ENCODE measurements around the gene C17orf107.
A peak's percentile ranks its signal among the peaks of the same experiment; 100 is the strongest.

The C17orf107 gene

DNA sequence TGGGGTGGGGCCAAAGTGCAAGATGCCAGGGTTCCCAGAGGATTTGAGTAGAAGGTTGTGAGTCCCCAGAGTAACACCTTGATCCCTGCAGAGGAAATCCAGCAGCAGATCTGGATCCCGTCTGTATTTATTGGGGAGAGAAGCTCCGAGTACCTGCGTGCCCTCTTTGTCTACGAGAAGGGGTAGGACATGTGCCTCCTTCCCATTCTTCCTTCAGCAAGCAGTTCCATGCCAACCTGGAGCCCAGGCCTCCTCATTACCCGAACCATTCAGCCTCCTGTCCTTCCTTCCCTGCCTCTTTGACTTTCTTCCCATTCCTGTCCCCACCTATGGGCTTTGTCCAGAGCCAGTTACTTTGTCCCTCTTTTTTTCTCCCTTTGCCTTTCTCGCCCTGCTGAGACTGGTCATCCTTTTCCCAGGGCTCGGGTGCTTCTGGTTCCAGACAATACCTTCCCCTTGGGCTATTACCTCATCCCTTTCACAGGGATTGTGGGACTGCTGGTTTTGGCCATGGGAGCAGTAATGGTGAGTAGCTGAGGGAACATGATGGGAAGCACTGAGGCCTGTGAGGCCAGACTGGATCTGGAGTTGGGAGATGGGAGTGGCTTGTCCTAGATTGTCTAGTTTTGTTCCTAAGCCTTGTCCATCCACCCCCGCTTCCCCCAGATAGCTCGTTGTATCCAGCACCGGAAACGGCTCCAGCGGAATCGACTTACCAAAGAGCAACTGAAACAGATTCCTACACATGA is 43.6 kb downstream of the C17orf107 start:
- H3K36me3 Mint-ChIP-seq (ENCODE audit: low read depth), result peaks cover 77% of the 10 kb centered on the region
- H3K9me3 Mint-ChIP-seq, result no peaks in the 10 kb centered on the region
- H3K4me3 Mint-ChIP-seq, result peak overlapping the region; percentile 88
- H3K4me1 Mint-ChIP-seq (ENCODE audit: low read depth), result peaks cover 67% of the 10 kb centered on the region
- H3K27ac Mint-ChIP-seq, result peak overlapping the region; percentile 74
- H3K27me3 Mint-ChIP-seq, result no peaks in the 10 kb centered on the region

DNA sequence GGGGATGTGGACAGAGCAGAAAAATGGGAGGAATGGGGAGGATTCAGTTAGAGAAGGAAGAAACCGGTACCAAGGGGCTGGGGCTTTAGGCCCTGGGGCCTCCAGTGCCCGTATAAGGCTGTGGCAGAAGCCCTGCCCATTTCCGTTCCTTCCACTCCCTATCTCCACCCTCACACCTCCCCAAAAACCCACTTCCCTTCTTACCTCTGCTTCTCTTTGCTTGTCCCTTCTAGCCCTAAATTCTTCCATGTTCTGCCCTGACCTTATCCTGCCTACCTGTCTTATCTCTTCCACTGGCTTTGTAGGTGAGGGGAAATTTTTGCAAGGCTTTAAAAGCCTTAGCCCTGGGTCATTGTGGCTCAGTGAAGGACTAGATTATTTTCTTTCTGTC is 44.8 kb downstream of the C17orf107 start:
- peaks cover 58% of the 10 kb centered on the region for H3K4me1 Mint-ChIP-seq (ENCODE audit: low read depth)
- peaks cover 71% of the 10 kb centered on the region for H3K36me3 Mint-ChIP-seq (ENCODE audit: low read depth)

GRCh38 chr17:4944554-4945175 is 45.3 kb downstream of the C17orf107 start:
- H3K36me3 Mint-ChIP-seq (ENCODE audit: low read depth), result peaks cover 71% of the 10 kb centered on the region
- H3K9me3 Mint-ChIP-seq, result no peaks in the 10 kb centered on the region
- peaks cover 58% of the 10 kb centered on the region for H3K4me1 Mint-ChIP-seq (ENCODE audit: low read depth)
- H3K27me3 Mint-ChIP-seq, result no peaks in the 10 kb centered on the region
- H3K27ac Mint-ChIP-seq, result peak overlapping the region; percentile 98
- H3K4me3 Mint-ChIP-seq, result peak overlapping the region; percentile 93

More for the DNA sequence above, 44.8 kb downstream of the C17orf107 start:
- Mint-ChIP-seq H3K4me3 (peak overlapping the region; percentile 93), H3K27ac (peak overlapping the region; percentile 98), H3K9me3 (no peaks in the 10 kb centered on the region), H3K27me3 (no peaks in the 10 kb centered on the region)

DNA sequence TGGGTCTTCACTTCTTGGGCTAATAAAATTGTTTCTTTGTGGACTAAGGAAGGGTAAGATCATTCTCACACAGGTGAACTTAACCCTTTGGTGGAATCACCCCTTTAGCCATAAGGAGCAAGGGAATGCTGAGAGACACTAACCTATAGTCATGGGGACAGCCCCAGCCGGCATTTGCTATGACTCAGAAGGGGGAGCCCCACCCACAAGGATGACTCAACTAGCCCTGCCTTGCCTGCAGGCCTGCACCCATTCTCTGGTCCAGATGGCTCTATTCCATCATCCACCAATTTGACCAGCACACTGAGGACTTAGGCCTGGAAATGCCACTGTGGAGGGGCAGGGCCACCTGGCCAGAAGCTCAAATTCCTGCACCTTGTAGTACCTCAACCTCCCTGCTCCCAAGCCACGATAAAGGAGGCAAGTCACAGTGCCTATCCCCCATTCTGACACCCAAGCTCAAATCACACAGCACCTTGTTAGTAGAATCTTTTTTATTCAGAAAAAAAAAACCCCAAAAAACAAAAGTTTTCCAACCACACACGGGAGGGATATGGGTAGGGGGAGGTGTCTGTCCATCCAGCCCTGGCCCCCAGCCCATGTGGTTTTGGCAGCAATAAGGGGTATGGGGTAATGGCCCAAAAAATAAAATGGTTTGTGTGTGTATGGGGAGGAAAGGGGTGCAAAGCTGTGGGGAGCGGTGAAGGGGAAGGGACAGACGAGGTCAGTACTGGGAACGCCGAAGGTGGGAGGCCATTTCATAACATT is 46.0 kb downstream of the C17orf107 start:
- Mint-ChIP-seq H3K27ac (peak overlapping the region; percentile 98), H3K27me3 (no peaks in the 10 kb centered on the region), H3K4me1 (ENCODE audit: low read depth) (peaks cover 61% of the 10 kb centered on the region), H3K9me3 (no peaks in the 10 kb centered on the region), H3K4me3 (peak overlapping the region; percentile 93), H3K36me3 (ENCODE audit: low read depth) (peaks cover 70% of the 10 kb centered on the region)

DNA sequence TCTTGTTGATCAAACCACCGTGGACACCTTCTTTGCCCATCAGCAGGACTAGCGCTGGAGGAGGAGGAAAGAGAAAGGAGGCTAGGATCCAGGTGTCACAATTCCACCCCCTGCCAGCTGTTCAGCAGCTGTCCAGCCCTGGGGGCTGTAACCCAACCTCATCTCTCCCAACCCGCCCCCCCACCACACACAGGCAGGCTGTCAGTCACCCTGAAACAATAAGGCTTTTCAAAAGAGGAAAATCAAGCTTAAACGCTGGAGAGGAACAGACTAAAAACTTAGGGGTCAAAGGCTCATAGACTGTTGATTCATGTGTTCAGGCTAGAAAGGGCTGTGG is 46.6 kb downstream of the C17orf107 start:
- H3K36me3 Mint-ChIP-seq (ENCODE audit: low read depth), result peaks cover 64% of the 10 kb centered on the region
- no peaks in the 10 kb centered on the region for H3K27me3 Mint-ChIP-seq
- H3K9me3 Mint-ChIP-seq, result no peaks in the 10 kb centered on the region
- H3K4me3 Mint-ChIP-seq, result peak overlapping the region; percentile 93
- peaks cover 67% of the 10 kb centered on the region for H3K4me1 Mint-ChIP-seq (ENCODE audit: low read depth)
- peak overlapping the region; percentile 98 for H3K27ac Mint-ChIP-seq

DNA sequence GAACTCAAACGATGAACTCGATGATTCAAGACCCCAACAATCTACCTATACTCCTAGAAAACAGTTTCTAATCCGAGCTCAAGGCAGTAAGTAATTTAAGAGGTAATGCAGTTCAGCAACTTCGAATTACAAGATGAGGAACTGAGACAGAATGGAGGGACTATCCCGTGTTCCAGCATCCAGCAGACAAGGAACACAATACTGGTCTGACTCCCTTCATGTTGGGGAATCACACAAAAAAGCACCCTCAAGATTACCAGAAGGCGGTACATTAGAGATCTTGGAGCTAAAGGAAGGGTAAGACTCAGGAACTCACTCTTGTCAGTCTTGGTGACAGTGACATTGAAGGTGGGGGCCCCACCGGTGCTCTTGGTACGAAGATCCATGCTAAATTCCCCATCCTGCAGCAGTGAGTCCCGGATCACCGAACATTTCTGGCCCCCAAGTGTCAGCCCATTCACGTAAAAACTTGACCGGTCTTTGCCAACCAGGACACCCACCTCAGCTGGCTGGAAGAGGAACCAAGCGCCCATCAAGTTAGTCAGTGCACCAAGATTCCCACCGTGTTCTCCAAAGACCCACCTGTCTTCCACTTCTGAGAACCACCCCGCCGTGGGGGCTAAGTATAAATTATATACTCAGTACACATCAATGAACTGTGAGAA is 47.1 kb downstream of the C17orf107 start:
- Mint-ChIP-seq H3K4me1 (ENCODE audit: low read depth) (peaks cover 67% of the 10 kb centered on the region), H3K36me3 (ENCODE audit: low read depth) (peaks cover 59% of the 10 kb centered on the region), H3K4me3 (peak overlapping the region; percentile 93)

DNA sequence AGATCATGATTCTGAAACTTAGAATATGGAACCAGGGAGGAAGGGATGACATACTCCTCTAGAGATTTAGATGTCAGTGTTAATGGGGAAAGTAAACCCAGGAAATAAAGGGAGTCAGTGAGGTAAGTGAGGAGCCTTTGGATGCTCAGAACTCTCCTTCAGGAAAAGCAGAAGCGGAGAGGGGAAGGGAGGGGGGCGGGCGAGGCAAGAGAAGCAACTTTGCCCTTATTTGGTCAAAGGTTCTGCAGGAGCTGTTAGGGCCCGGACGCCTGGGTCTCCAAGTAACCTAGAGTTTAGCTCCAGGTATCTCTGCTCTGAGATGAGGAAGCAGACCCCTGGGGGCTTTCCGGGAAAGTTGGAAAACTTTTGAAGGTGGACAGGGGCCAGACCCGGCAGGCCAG is 47.7 kb downstream of the C17orf107 start:
- Mint-ChIP-seq H3K27ac (peak overlapping the region; percentile 98), H3K27me3 (no peaks in the 10 kb centered on the region), H3K4me1 (ENCODE audit: low read depth) (peaks cover 65% of the 10 kb centered on the region), H3K36me3 (ENCODE audit: low read depth) (peaks cover 54% of the 10 kb centered on the region), H3K9me3 (no peaks in the 10 kb centered on the region), H3K4me3 (peak overlapping the region; percentile 93)

More for the DNA sequence above, 47.1 kb downstream of the C17orf107 start:
- Mint-ChIP-seq H3K27ac (peak overlapping the region; percentile 98), H3K9me3 (no peaks in the 10 kb centered on the region), H3K27me3 (no peaks in the 10 kb centered on the region)

- Mint-ChIP-seq H3K4me3 (peak overlapping the region; percentile 93), H3K27ac (peak overlapping the region; percentile 96), H3K4me1 (ENCODE audit: low read depth) (peaks cover 60% of the 10 kb centered on the region)
Measured at GRCh38 chr17:4947411-4948165, 48.3 kb downstream of the C17orf107 start.

DNA sequence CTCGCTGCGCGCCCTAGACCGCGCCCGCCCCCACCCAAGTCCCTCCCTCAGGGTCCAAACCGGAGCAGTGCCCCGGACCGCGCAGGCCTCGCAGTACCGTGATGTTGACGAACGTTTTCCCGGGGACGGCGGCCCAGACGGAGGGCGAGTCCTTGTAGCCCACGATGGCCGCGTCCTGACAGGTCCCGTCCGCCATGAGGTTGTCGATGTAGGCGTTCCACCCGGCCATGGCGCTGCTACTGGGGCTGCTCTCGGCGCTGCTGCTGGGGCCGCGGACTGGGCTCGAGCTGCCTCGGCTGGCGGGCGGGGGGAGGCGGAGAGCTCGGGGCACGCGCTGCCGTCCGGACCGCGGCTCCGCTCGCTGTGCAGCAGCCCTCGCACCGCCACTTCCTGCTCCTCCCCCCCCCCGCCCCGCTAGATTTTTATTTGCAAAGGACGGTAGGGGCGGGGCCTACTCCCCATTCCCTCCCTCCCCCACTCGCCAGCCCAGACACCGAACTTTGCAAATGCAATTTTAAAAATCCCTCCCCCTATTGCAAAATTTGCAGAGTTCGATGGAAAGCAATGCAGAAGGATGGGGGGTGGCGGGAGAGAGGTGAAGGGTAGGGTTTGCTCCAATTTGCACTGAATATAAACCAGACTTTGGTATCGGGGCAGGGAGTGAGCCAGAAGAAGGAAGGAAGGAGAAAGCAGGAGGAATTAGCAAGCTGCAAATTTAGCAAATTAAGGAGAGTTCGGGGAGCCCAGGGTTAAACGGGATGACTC is 49.0 kb downstream of the C17orf107 start, which contains the start of gene PFN1:
Gene PFN1, minus strand, starts transcription at position 365 of the 765 bp plus-strand sequence. Its CDS starts 136 bp downstream, at position 229.
- Mint-ChIP-seq H3K4me3 (peak within 1 kb of the TSS; percentile 93), H3K27me3 (no peaks in the 10 kb centered on the region), H3K27ac (peak within 1 kb of the TSS; percentile 99), H3K9me3 (no peaks in the 10 kb centered on the region), H3K36me3 (ENCODE audit: low read depth) (peaks cover 41% of the 10 kb centered on the region), H3K4me1 (ENCODE audit: low read depth) (peaks cover 52% of the 10 kb centered on the region)

More at GRCh38 chr17:4947411-4948165, 48.3 kb downstream of the C17orf107 start:
- H3K9me3 Mint-ChIP-seq, result no peaks in the 10 kb centered on the region
- peaks cover 48% of the 10 kb centered on the region for H3K36me3 Mint-ChIP-seq (ENCODE audit: low read depth)
- no peaks in the 10 kb centered on the region for H3K27me3 Mint-ChIP-seq

DNA sequence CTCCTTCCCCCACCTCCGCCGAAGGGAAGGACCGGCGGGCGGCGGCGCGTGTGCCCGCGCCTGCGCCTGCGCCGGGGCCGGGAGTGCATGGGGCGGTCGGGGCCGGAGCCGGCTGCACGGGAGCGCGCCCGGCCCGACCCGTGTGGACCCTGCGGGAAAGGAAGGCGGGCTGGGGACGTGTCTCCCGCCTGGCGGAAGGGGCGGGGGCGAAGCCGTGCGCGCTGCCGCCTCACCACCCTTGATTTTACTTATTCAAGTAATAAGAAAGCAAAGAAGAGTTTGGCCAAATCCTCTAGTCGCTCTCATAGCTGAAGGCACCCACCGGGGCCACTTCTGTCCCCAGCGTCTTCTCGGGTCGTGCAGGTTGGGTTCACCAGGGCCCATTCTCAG is 49.6 kb downstream of the C17orf107 start:
- Mint-ChIP-seq H3K27me3 (no peaks in the 10 kb centered on the region), H3K27ac (peak overlapping the region; percentile 99), H3K9me3 (no peaks in the 10 kb centered on the region), H3K4me3 (peak overlapping the region; percentile 93), H3K4me1 (ENCODE audit: low read depth) (peaks cover 47% of the 10 kb centered on the region), H3K36me3 (ENCODE audit: low read depth) (peaks cover 38% of the 10 kb centered on the region)

DNA sequence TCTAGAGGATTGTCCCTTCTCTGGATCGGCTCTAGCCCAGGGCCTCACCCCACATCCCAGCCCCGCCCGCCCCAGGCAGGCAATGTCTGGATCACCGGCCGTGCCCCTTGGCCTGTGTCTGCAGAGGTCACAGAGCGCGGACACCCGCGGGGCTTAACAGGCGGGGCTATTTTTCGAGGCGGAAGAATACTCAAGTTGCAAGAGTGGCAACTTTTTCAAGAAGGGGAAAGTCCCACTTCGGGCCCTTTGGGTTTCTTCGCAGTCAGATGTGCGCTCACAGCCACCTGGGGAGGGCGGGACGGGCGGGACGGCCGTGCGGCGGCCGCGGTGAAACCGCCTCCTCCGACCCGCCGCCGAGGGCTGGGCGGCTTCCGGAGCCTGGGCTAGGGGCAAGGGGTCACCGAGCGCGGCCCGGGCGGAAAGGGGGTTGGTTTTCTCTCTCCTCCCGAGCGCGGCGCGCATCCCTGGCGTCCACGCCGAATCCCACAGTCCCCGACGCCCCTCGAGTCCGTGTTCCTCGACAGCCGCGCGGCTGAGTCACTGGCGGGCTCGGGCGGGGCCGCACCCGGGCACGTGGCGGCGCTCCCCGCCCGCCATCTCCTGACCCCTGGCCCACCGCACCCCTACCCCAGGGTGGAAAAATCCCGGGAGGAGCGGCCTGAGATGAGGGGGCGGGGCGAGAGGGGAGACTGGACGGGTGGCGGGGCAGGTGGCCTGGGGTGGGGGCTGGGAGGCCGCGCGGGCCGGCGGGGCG is 50.2 kb downstream of the C17orf107 start:
- Mint-ChIP-seq H3K27me3 (no peaks in the 10 kb centered on the region), H3K4me1 (ENCODE audit: low read depth) (peaks cover 42% of the 10 kb centered on the region), H3K9me3 (no peaks in the 10 kb centered on the region), H3K4me3 (peak overlapping the region; percentile 93), H3K36me3 (ENCODE audit: low read depth) (peaks cover 32% of the 10 kb centered on the region), H3K27ac (peak overlapping the region; percentile 81)

- Mint-ChIP-seq H3K36me3 (ENCODE audit: low read depth) (peaks cover 25% of the 10 kb centered on the region), H3K27ac (peak overlapping the region; percentile 96), H3K4me3 (peak overlapping the region; percentile 86), H3K9me3 (no peaks in the 10 kb centered on the region), H3K4me1 (ENCODE audit: low read depth) (peaks cover 35% of the 10 kb centered on the region), H3K27me3 (no peaks in the 10 kb centered on the region)
Measured at GRCh38 chr17:4950075-4950745, 50.9 kb downstream of the C17orf107 start.
